CD4-positive, alpha-beta T cell (primary cell): ENCODE measurements around the gene NTM. TPM values are rescaled to one million over a fixed set of nuclear protein-coding genes. Genes with fewer than 3 reads are reported as not detected.
A peak's percentile ranks its signal among the peaks of the same experiment; 100 is the strongest.

ENCODE experiments used
- ATAC-seq: fragments of 200-7000 bp; cut with Tn5 transposase; one replicate; pipeline ENCODE4 v1.10.0; 2022; ENCODE audit warnings: mild to moderate bottlenecking; ENCODE audit not compliant: poor library complexity
- CTCF ChIA-PET: fragments of 350-600 bp; sonication (Branson Sonifier 250); formaldehyde crosslinking; loops from one replicate; lab custom pipeline; 2021; ENCODE audit warnings: antibody characterized with exemption, inconsistent platforms; lab: Charles Lee
- POLR2A ChIA-PET: fragments of 350-600 bp; sonication (Branson Sonifier 250); formaldehyde crosslinking; loops from one replicate; lab custom pipeline; 2021; ENCODE audit warnings: antibody characterized with exemption, inconsistent platforms; lab: Charles Lee
- DNase-seq, 14 experiments: peaks; one replicate each; pipeline ENCODE4 v3.0.0-alpha.2; 2013 to 2020; ENCODE audit warnings: mixed read lengths in 2 of 14
- H3K27ac ChIP-seq, 2 donors: one replicate each; pipeline versions ENCODE4 v1.5.1 to v1.7.0; 2013; ENCODE audit warnings: low read length in 2 of 2, low read depth in 1 of 2, mild to moderate bottlenecking in 1 of 2
- H3K27me3 ChIP-seq, 2 experiments: 1 replicate in 1 of 2; 2 replicates in 1 of 2; pipeline versions ENCODE4 v1.6.1 to v1.7.0; 2013; ENCODE audit warnings: low read length in 2 of 2, control low read depth in 1 of 2, mild to moderate bottlenecking in 1 of 2, moderate library complexity in 1 of 2; ENCODE audit not compliant: insufficient read depth in 2 of 2, control insufficient read depth in 1 of 2
- H3K36me3 ChIP-seq: one replicate; pipeline ENCODE4 v1.6.1; 2013; ENCODE audit warnings: low read length, control low read depth; ENCODE audit not compliant: insufficient read depth
- H3K4me1 ChIP-seq: one replicate; pipeline ENCODE4 v1.6.1; 2013; ENCODE audit warnings: low read length, control low read depth; ENCODE audit not compliant: insufficient read depth
- H3K4me3 ChIP-seq: one replicate; pipeline ENCODE4 v1.5.1; 2013; ENCODE audit warnings: mild to moderate bottlenecking, low read length, moderate library complexity
- H3K9me3 ChIP-seq, 2 experiments: 1 replicate in 1 of 2; 2 replicates in 1 of 2; pipeline versions ENCODE4 v1.6.1 to v1.7.0; 2013; ENCODE audit warnings: low read length in 2 of 2, mild to moderate bottlenecking in 2 of 2, control low read depth in 1 of 2, moderate library complexity in 1 of 2; ENCODE audit not compliant: control insufficient read depth in 1 of 2, insufficient read depth in 1 of 2
- H3K27ac Mint-ChIP-seq: one replicate; pipeline ENCODE4 v1.8.0; 2020; ENCODE audit warnings: mixed read lengths
- H3K27me3 Mint-ChIP-seq: one replicate; pipeline ENCODE4 v1.8.0; 2021; ENCODE audit warnings: mixed read lengths
- H3K36me3 Mint-ChIP-seq: one replicate; pipeline ENCODE4 v1.8.0; 2021; ENCODE audit warnings: low read depth, mixed read lengths
- H3K4me1 Mint-ChIP-seq: one replicate; pipeline ENCODE4 v1.8.0; 2021; ENCODE audit warnings: low read depth, mixed read lengths
- H3K4me3 Mint-ChIP-seq: one replicate; pipeline ENCODE4 v1.8.0; 2020; ENCODE audit warnings: mild to moderate bottlenecking, mixed read lengths
- H3K9me3 Mint-ChIP-seq: one replicate; pipeline ENCODE4 v1.8.0; 2020; ENCODE audit warnings: mixed read lengths
- intact Hi-C, 2 experiments: fragments of 100-400 bp; cut with DNase I in 1 of 2; cut with micrococcal nuclease in 1 of 2; formaldehyde crosslinking; loops; one replicate each; pipeline versions ENCODE4 v1.15.1 to v1.9.0; 2023 to 2025; cut with DNase I, micrococcal nuclease
- total RNA-seq, 174 experiments: library from RNA in 2 of 174; stranded (reverse) in 2 of 174; gene quantifications; one replicate each; pipeline ENCODE4 v1.2.3 and lab custom pipeline; 2021 to 2026
- TF ChIP-seq, protein P1 (sequence below): fragments of 200-600 bp; IDR thresholded peaks from one replicate; pipeline ENCODE4 v1.8.0; 2022; ENCODE audit warnings: antibody characterized with exemption, mild to moderate bottlenecking

Gene NTM
- total RNA-seq, 2 experiments from 2014 or later = not detected

- H3K9me3 Mint-ChIP-seq = no peaks in the 10 kb centered on the region
- H3K27ac ChIP-seq = no peak overlapping the region
- peaks cover 0 to 16% of the 10 kb centered on the region in 2 experiments for H3K9me3 ChIP-seq
- ChIA-PET POLR2A (no interaction called here), CTCF (no interaction called here)
- H3K27me3 ChIP-seq = no peaks in the 10 kb centered on the region
- no peaks in the 10 kb centered on the region for H3K36me3 Mint-ChIP-seq
- no peaks in the 10 kb centered on the region for H3K36me3 ChIP-seq
- no peak overlapping the region for H3K4me3 Mint-ChIP-seq
- peaks cover 5% of the 10 kb centered on the region for H3K4me1 Mint-ChIP-seq
- intact Hi-C loops = no loop called here
- TF ChIP-seq, protein P1, sequence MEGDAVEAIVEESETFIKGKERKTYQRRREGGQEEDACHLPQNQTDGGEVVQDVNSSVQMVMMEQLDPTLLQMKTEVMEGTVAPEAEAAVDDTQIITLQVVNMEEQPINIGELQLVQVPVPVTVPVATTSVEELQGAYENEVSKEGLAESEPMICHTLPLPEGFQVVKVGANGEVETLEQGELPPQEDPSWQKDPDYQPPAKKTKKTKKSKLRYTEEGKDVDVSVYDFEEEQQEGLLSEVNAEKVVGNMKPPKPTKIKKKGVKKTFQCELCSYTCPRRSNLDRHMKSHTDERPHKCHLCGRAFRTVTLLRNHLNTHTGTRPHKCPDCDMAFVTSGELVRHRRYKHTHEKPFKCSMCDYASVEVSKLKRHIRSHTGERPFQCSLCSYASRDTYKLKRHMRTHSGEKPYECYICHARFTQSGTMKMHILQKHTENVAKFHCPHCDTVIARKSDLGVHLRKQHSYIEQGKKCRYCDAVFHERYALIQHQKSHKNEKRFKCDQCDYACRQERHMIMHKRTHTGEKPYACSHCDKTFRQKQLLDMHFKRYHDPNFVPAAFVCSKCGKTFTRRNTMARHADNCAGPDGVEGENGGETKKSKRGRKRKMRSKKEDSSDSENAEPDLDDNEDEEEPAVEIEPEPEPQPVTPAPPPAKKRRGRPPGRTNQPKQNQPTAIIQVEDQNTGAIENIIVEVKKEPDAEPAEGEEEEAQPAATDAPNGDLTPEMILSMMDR = no peak
- peak overlapping the region; percentile 34 for H3K4me3 ChIP-seq
- no peaks in the 10 kb centered on the region for H3K27me3 Mint-ChIP-seq
- H3K4me1 ChIP-seq = peaks cover 8% of the 10 kb centered on the region
- ATAC-seq = no peak
- no peak overlapping the region for H3K27ac Mint-ChIP-seq
- peak in 2 of 14 experiments; percentile 7 to 8 for DNase-seq
Measured at GRCh38 chr11:132126973-132127899, 756.8 kb downstream of the NTM start.

- no peak overlapping the region for H3K4me3 Mint-ChIP-seq
- intact Hi-C loops = no loop called here
Measured at GRCh38 chr11:132127900-132128288, 757.5 kb downstream of the NTM start.

DNA sequence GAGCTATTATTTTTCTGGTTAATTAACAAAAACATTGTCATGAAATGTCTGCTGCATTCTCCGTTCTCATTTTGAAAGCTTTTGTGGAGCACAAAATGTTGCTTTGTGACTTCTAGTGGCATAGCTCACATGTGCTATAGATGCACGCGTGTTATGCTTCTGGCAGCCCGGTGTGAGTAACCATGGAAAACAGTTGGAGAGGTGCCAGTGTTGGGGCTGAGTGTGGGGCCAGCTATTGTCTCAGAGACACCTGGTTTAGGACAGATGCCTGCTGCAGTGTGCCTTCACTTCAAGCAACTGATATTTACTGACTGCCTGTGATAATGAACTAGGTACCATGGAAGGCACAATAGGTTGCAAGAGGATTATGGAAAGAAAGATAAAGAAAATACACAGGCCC lies 760.6 kb downstream of the NTM start:
- DNase-seq (no peak), ATAC-seq (no peak)
- ChIA-PET POLR2A (no interaction called here), CTCF (no interaction called here)
- Mint-ChIP-seq H3K9me3 (no peaks in the 10 kb centered on the region), H3K4me1 (peaks cover 5% of the 10 kb centered on the region), H3K36me3 (no peaks in the 10 kb centered on the region), H3K27ac (no peak overlapping the region), H3K27me3 (no peaks in the 10 kb centered on the region), H3K4me3 (no peak overlapping the region)
- intact Hi-C loops = no loop called here
- Histone ChIP-seq H3K4me1 (peaks cover 3% of the 10 kb centered on the region), H3K36me3 (no peaks in the 10 kb centered on the region), H3K4me3 (no peak overlapping the region), H3K27ac (no peak overlapping the region), H3K9me3 (peaks cover 0 to under 1% of the 10 kb centered on the region in 2 experiments), H3K27me3 (peaks cover 0 to under 1% of the 10 kb centered on the region in 2 experiments)
- TF ChIP-seq, protein P1 = no peak

More at GRCh38 chr11:132127900-132128288, 757.5 kb downstream of the NTM start:
- Histone ChIP-seq H3K36me3 (no peaks in the 10 kb centered on the region), H3K27me3 (no peaks in the 10 kb centered on the region), H3K4me3 (no peak overlapping the region), H3K27ac (no peak overlapping the region), H3K4me1 (peaks cover 8% of the 10 kb centered on the region), H3K9me3 (peaks cover 0 to 16% of the 10 kb centered on the region in 2 experiments)
- POLR2A ChIA-PET = no interaction called here
- DNase-seq = no peak
- CTCF ChIA-PET = no interaction called here
- TF ChIP-seq, protein P1 = no peak
- Mint-ChIP-seq H3K9me3 (no peaks in the 10 kb centered on the region), H3K4me1 (peaks cover 5% of the 10 kb centered on the region), H3K27ac (no peak overlapping the region), H3K36me3 (no peaks in the 10 kb centered on the region), H3K27me3 (no peaks in the 10 kb centered on the region)
- no peak for ATAC-seq
